Lower leg skin (tissue), 4 donors: ENCODE measurements around the gene RGS16. TPM values are rescaled to one million over a fixed set of nuclear protein-coding genes. Genes with fewer than 3 reads are reported as not detected.

ENCODE experiments used
- DNase-seq, 2 donors: peaks; one replicate each; pipeline ENCODE4 v3.0.0-alpha.2; 2019; ENCODE audit warnings: low spot score in 2 of 2
- H3K4me3 ChIP-seq: fragments of 200-600 bp; sonication (generic); 2 replicates; pipeline ENCODE4 v1.5.1; 2017; ENCODE audit warnings: mild to moderate bottlenecking, low read depth; ENCODE audit not compliant: poor library complexity, severe bottlenecking
- POLR2A ChIP-seq, 2 donors: fragments of 450-650 bp; IDR thresholded peaks; one replicate each; pipeline ENCODE4 v1.6.1; 2016 to 2017; ENCODE audit warnings: antibody characterized with exemption in 2 of 2, mild to moderate bottlenecking in 1 of 2, moderate library complexity in 1 of 2
- intact Hi-C: fragments of 100-400 bp; cut with DNase I; formaldehyde crosslinking; loops from one replicate; pipeline ENCODE4 v1.15.0; 2023; ENCODE audit warnings: low total_unique reads
- total RNA-seq, 4 donors: library from RNA; depleted of rRNA; stranded (reverse); fragments of >200 nt; gene quantifications; one replicate each; pipeline ENCODE4 v1.1.0, GENCODE V29; 2016
- TF ChIP-seq, protein P1 (sequence below), 3 donors: fragments of 450-650 bp; IDR thresholded peaks; one replicate each; pipeline ENCODE4 v1.5.1; 2016; ENCODE audit warnings: antibody characterized with exemption in 3 of 3, mild to moderate bottlenecking in 3 of 3, moderate library complexity in 2 of 3

The RGS16 gene
- total RNA-seq, 4 donors from 2014 or later = 0.37 to 1.2 (median 1.1) TPM; not detected in 1

DNA sequence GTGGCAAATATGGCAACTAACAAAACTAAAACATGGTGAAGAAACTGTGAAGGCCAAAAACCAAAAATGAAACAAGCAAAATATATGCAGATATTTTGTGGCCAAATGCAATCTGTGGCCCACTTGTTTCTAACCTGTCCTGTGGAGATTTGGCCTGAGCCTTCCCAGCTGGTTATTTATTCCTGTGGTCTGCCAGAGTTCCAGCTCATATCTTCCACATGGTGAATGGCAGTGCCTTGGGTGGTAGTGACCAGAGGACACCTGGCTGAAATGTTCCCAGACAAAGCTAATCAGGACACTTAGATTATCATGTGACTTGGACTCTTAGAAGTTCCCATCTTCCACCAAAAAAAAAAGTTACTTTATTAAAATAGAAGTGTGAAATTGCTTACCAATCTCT, 54.8 kb downstream of the RGS16 start:
- DNase-seq = no peak
- TF ChIP-seq, protein P1, sequence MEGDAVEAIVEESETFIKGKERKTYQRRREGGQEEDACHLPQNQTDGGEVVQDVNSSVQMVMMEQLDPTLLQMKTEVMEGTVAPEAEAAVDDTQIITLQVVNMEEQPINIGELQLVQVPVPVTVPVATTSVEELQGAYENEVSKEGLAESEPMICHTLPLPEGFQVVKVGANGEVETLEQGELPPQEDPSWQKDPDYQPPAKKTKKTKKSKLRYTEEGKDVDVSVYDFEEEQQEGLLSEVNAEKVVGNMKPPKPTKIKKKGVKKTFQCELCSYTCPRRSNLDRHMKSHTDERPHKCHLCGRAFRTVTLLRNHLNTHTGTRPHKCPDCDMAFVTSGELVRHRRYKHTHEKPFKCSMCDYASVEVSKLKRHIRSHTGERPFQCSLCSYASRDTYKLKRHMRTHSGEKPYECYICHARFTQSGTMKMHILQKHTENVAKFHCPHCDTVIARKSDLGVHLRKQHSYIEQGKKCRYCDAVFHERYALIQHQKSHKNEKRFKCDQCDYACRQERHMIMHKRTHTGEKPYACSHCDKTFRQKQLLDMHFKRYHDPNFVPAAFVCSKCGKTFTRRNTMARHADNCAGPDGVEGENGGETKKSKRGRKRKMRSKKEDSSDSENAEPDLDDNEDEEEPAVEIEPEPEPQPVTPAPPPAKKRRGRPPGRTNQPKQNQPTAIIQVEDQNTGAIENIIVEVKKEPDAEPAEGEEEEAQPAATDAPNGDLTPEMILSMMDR (IDR thresholded peaks at IDR 0.05) = no peak
- TF ChIP-seq POLR2A (IDR thresholded peaks at IDR 0.05) = no peak
- H3K4me3 ChIP-seq = no peak overlapping the region
- intact Hi-C loops = no loop called here

Other genes with a start within 250 kb of the RGS16 start
- gene GLUL, start 212.6 kb downstream of the RGS16 start, total RNA-seq = 1,000 to 10,000 TPM in 3 of 4 donors, 100 to 1,000 TPM in 1; 962 to 2,018 (median 1,391) TPM
- gene TEDDM1, start 203.7 kb downstream of the RGS16 start, total RNA-seq = not detected
- not detected for gene RGSL1, start 154.2 kb downstream of the RGS16 start, total RNA-seq
- 1 to 10 TPM; 6.1 to 8.0 (median 7.1) TPM for gene RNASEL, start 15.1 kb downstream of the RGS16 start, total RNA-seq
- gene RGS8, start 80.2 kb upstream of the RGS16 start, total RNA-seq = not detected
- gene NPL, start 185.4 kb upstream of the RGS16 start, total RNA-seq = 10 to 100 TPM in 2 of 4 donors, 1 to 10 TPM in 2; 6.6 to 18.9 (median 9.7) TPM
- 100 to 1,000 TPM in 2 of 4 donors, 10 to 100 TPM in 2; 49.6 to 105 (median 87.5) TPM for gene DHX9, start 235.0 kb upstream of the RGS16 start, total RNA-seq